H1 (cell line): ENCODE data around the gene TP53I11. TPM values are rescaled to one million over a fixed set of nuclear protein-coding genes. Genes with fewer than 3 reads are reported as not detected.

Experiments used
- CTCF ChIA-PET: fragments of 300-600 bp; sonication (Branson Sonifier 250); formaldehyde crosslinking; loops from one replicate; lab custom pipeline; 2021; ENCODE audit not compliant: partially characterized antibody; lab: Charles Lee
- POLR2A ChIA-PET: fragments of 300-600 bp; sonication (Branson Sonifier 250); formaldehyde crosslinking; loops from one replicate; lab custom pipeline; 2021; ENCODE audit warnings: inconsistent platforms; ENCODE audit not compliant: partially characterized antibody; lab: Charles Lee
- DNase-seq, 2 experiments: peaks; one replicate each; pipeline versions ENCODE4 v3.0.0 to v3.0.0-alpha.2; 2010 to 2022; ENCODE audit warnings: low spot score in 2 of 2, low read depth in 1 of 2, mixed read lengths in 1 of 2
- FAIRE-seq: peaks from 2 replicates; lab custom pipeline; 2011; peaks lifted over from hg19 to GRCh38; lab: Jason Lieb, UNC
- H2AFZ ChIP-seq: 2 replicates; pipeline ENCODE4 v1.8.1; 2012; ENCODE audit warnings: low read length, inconsistent platforms
- H2AK5ac ChIP-seq: 2 replicates; pipeline ENCODE4 v1.6.1; 2013; ENCODE audit warnings: low read depth, low read length
- H2BK120ac ChIP-seq: replicated peaks from 2 replicates; pipeline ENCODE3; 2013; ENCODE audit warnings: low read depth, low read length, inconsistent platforms
- H2BK12ac ChIP-seq: 2 replicates; pipeline ENCODE4 v1.6.1; 2013; ENCODE audit warnings: low read depth, low read length
- H2BK15ac ChIP-seq: 2 replicates; pipeline ENCODE4 v1.6.1; 2013; ENCODE audit warnings: low read length
- H2BK20ac ChIP-seq: 2 replicates; pipeline ENCODE4 v1.6.1; 2013; ENCODE audit warnings: low read length
- H2BK5ac ChIP-seq: 2 replicates; pipeline ENCODE4 v1.6.1; 2013; ENCODE audit warnings: low read depth, low read length
- H3K14ac ChIP-seq: 2 replicates; pipeline ENCODE4 v1.6.1; 2013; ENCODE audit warnings: inconsistent platforms; ENCODE audit not compliant: insufficient read length
- H3K18ac ChIP-seq: 2 replicates; pipeline ENCODE4 v1.6.1; 2013; ENCODE audit warnings: low read length; ENCODE audit errors: extremely low read depth
- H3K23ac ChIP-seq: 2 replicates; pipeline ENCODE4 v1.6.1; 2013; ENCODE audit warnings: inconsistent platforms; ENCODE audit not compliant: insufficient read length
- H3K23me2 ChIP-seq: 2 replicates; pipeline ENCODE4 v1.6.1; 2013; ENCODE audit warnings: low read depth, low read length
- H3K27ac ChIP-seq: 2 replicates; pipeline ENCODE4 v1.6.1; 2011; ENCODE audit warnings: low read depth, low read length, inconsistent platforms
- H3K27me3 ChIP-seq, 4 experiments: replicated peaks in 1 of 4; 1 replicate in 1 of 4; 2 replicates in 3 of 4; pipeline versions ENCODE4 v1.6.1 to v1.8.1; 2011 to 2013; ENCODE audit warnings: low read length in 3 of 4, mild to moderate bottlenecking in 3 of 4, inconsistent platforms in 2 of 4, mixed read lengths in 2 of 4, moderate library complexity in 1 of 4; ENCODE audit not compliant: control insufficient read depth in 3 of 4, insufficient read depth in 3 of 4; ENCODE audit errors: extremely low read depth in 1 of 4
- H3K36me3 ChIP-seq, 4 experiments: 2 replicates each; pipeline versions ENCODE4 v1.6.1 to v1.8.1; 2011 to 2013; ENCODE audit warnings: mild to moderate bottlenecking in 4 of 4, low read length in 3 of 4, moderate library complexity in 2 of 4, control low read depth in 1 of 4, inconsistent platforms in 1 of 4; ENCODE audit not compliant: insufficient read depth in 4 of 4, control insufficient read depth in 2 of 4
- H3K4ac ChIP-seq: replicated peaks from 2 replicates; pipeline ENCODE3; 2013; ENCODE audit warnings: low read length, low read depth, mixed read lengths, inconsistent platforms; ENCODE audit not compliant: insufficient read length
- H3K4me1 ChIP-seq, 4 experiments: replicated peaks in 1 of 4; 1 replicate in 1 of 4; 2 replicates in 3 of 4; pipeline versions ENCODE4 v1.6.1 to v1.8.1; 2011 to 2013; ENCODE audit warnings: low read length in 3 of 4, inconsistent platforms in 2 of 4, mixed read lengths in 1 of 4; ENCODE audit not compliant: insufficient read depth in 4 of 4, control insufficient read depth in 3 of 4
- H3K4me2 ChIP-seq, 2 experiments: 2 replicates each; pipeline versions ENCODE4 v1.6.1 to v1.8.1; 2011 to 2013; ENCODE audit warnings: low read depth in 2 of 2, low read length in 2 of 2, control low read depth in 1 of 2, inconsistent platforms in 1 of 2, mild to moderate bottlenecking in 1 of 2; ENCODE audit not compliant: insufficient read depth in 1 of 2
- H3K4me3 ChIP-seq, 4 experiments: fragments of 200-600, 300-600 bp in 1 of 4; sonication (generic), shearing (Covaris generic), sonication (Bioruptor Twin) in 1 of 4; 2 replicates each; pipeline versions ENCODE4 v1.5.1 to v1.8.1; 2011 to 2016; ENCODE audit warnings: low read length in 4 of 4, low read depth in 3 of 4, control low read depth in 2 of 4, inconsistent platforms in 2 of 4, mild to moderate bottlenecking in 2 of 4, mixed read lengths in 1 of 4, moderate library complexity in 1 of 4; ENCODE audit not compliant: insufficient read depth in 2 of 4; ENCODE audit errors: extremely low read depth in 1 of 4
- H3K56ac ChIP-seq: replicated peaks from 2 replicates; pipeline ENCODE3; 2013; ENCODE audit warnings: low read depth, mild to moderate bottlenecking, mixed read lengths, low read length, inconsistent platforms; ENCODE audit not compliant: insufficient read length
- H3K79me1 ChIP-seq: 2 replicates; pipeline ENCODE4 v1.6.1; 2013; ENCODE audit warnings: low read depth, low read length, control low read depth
- H3K79me2 ChIP-seq, 2 experiments: 2 replicates each; pipeline versions ENCODE4 v1.6.1 to v1.8.1; 2012 to 2013; ENCODE audit warnings: low read length in 2 of 2, mild to moderate bottlenecking in 2 of 2, inconsistent platforms in 1 of 2; ENCODE audit not compliant: insufficient read depth in 2 of 2, control insufficient read depth in 1 of 2
- H3K9ac ChIP-seq, 4 experiments: replicated peaks in 1 of 4; 1 replicate in 1 of 4; 2 replicates in 3 of 4; pipeline versions ENCODE4 v1.6.1 to v1.8.1; 2011 to 2013; ENCODE audit warnings: low read depth in 3 of 4, low read length in 3 of 4, control low read depth in 2 of 4, mild to moderate bottlenecking in 2 of 4, moderate library complexity in 2 of 4, inconsistent platforms in 1 of 4; ENCODE audit errors: extremely low read depth in 1 of 4
- H3K9me3 ChIP-seq, 2 experiments: 2 replicates each; pipeline versions ENCODE4 v1.6.1 to v1.8.1; 2012 to 2013; ENCODE audit warnings: mild to moderate bottlenecking in 2 of 2, moderate library complexity in 2 of 2, control low read depth in 1 of 2, inconsistent platforms in 1 of 2, low read depth in 1 of 2, low read length in 1 of 2, mixed read lengths in 1 of 2; ENCODE audit not compliant: insufficient read depth in 2 of 2
- H4K20me1 ChIP-seq, 2 experiments: replicated peaks in 1 of 2; 2 replicates each; pipeline versions ENCODE3 to v1.8.1; 2011 to 2013; ENCODE audit warnings: inconsistent platforms in 2 of 2, low read length in 2 of 2, mild to moderate bottlenecking in 1 of 2; ENCODE audit not compliant: insufficient read depth in 2 of 2, control insufficient read depth in 1 of 2
- H4K5ac ChIP-seq: 2 replicates; pipeline ENCODE4 v1.6.1; 2013; ENCODE audit warnings: low read length, low read depth, mixed read lengths, inconsistent platforms; ENCODE audit not compliant: insufficient read length
- H4K8ac ChIP-seq: 2 replicates; pipeline ENCODE4 v1.8.0; 2013; ENCODE audit warnings: mild to moderate bottlenecking, moderate library complexity, low read length, inconsistent platforms; ENCODE audit not compliant: insufficient read depth; ENCODE audit errors: extremely low read depth
- H4K91ac ChIP-seq: replicated peaks from 2 replicates; pipeline ENCODE3; 2013; ENCODE audit warnings: low read length, mixed read lengths, inconsistent platforms; ENCODE audit not compliant: insufficient read length
- KDM1A ChIP-seq: fragments of 200-600, 300-600 bp; sonication (generic); IDR thresholded peaks from 2 replicates; pipeline ENCODE4 v1.7.1; 2016; ENCODE audit warnings: mild to moderate bottlenecking, low read length, borderline replicate concordance
- WGBS, 2 experiments: shearing (Covaris generic) in 1 of 2; methylation state at CpG; one replicate each; pipeline versions ENCODE4 v1.1.6 to v1.1.7; 2013 to 2015; ENCODE audit warnings: low lambda C conversion rate in 2 of 2, mixed read lengths in 2 of 2, inconsistent platforms in 1 of 2, low coverage in 1 of 2, missing lambda C conversion rate in 1 of 2; ENCODE audit not compliant: insufficient replicate concordance in 2 of 2, insufficient coverage in 1 of 2, insufficient read length in 1 of 2; ENCODE audit errors: extremely low coverage in 1 of 2, missing lambda C conversion rate in 1 of 2; 5-methylcytosine and 5-hydroxymethylcytosine counted together
- polyA plus RNA-seq, 7 experiments: library from polyadenylated mRNA; depleted of rRNA in 3 of 7; stranded (reverse) in 5 of 7; unstranded in 2 of 7; fragments of >200 nt in 5 of 7; fragments of 200-250 nt in 2 of 7; gene quantifications; 1 replicate in 5 of 7; 2 replicates in 1 of 7; 4 replicates in 1 of 7; pipeline versions ENCODE4 v1.2.1 to v1.2.3, GENCODE V29; 2011 to 2013; ENCODE audit warnings: missing spikeins in 2 of 7, mixed read lengths in 2 of 7
- total RNA-seq: library from RNA; stranded (reverse); fragmentation: NEBNext Ultra II Directional; extraction: Animal tissue kit (Norgen Biotek cat#: 25700); gene quantifications from 2 replicates; pipeline ENCODE4 v1.2.1, GENCODE V29; 2021
- TF ChIP-seq, protein P1 (sequence below): IDR thresholded peaks from 2 replicates; pipeline ENCODE4 v1.6.1; 2012; ENCODE audit warnings: inconsistent platforms

Gene TP53I11
- total and polyA plus RNA-seq, 2 of the 8 experiments (the other 6 are each of a cell fraction or from before 2014, with no cell fraction given), result 34.0 to 46.3 TPM

DNA sequence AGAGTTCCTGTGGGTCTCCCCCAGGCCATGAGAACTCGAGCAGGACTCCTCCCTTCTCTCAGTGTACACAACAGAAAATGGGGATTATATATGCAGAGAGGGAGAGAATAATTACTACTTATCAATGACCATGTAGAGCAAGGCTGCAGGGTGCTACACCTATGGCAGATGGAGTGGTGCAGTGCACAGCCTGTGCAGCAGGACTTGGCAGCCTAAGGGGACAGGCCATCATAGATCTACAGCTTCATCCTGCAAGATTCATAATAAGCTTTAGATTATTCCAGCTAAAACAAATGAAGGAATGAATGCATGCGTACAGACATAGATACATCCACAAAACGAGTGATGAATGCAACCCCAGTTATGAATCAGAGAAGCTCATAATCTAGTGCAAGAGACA, 8.4 kb upstream of the TP53I11 start:
- no peak for FAIRE-seq
- POLR2A ChIA-PET, result interaction anchor here (0.7 to 1.5 kb wide), 4 partner anchors 10 to 20 kb away, joined by 3 to 6 read pairs (median 4); no protein-coding TSS in a partner anchor

More for the DNA sequence above, 8.4 kb upstream of the TP53I11 start:
- H2BK5ac ChIP-seq, result no peak overlapping the region
- peak; percentile 60; the same call in 1 of the 2 replicates for TF ChIP-seq KDM1A
- TF ChIP-seq, protein P1, sequence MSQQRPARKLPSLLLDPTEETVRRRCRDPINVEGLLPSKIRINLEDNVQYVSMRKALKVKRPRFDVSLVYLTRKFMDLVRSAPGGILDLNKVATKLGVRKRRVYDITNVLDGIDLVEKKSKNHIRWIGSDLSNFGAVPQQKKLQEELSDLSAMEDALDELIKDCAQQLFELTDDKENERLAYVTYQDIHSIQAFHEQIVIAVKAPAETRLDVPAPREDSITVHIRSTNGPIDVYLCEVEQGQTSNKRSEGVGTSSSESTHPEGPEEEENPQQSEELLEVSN, result no peak
- TF ChIP-seq, all 59 proteins: peak for 1
- no peak overlapping the region for H4K91ac ChIP-seq
- no peak overlapping the region for H3K27ac ChIP-seq
- no peak overlapping the region for H3K4ac ChIP-seq
- no peaks in the 10 kb centered on the region for H3K79me2 ChIP-seq
- H3K18ac ChIP-seq, result peak overlapping the region; percentile 85; the same call in 1 of the 2 replicates
- H3K23ac ChIP-seq, result no peak overlapping the region
- no peaks in the 10 kb centered on the region for H4K20me1 ChIP-seq
- H2AK5ac ChIP-seq, result 0 out of 2 replicates have a peak overlapping the region, but pooled peaks have one; percentile 30
- no peak overlapping the region for H4K5ac ChIP-seq
- peak overlapping the region; percentile 40; the same call in 1 of the 2 replicates for H2BK12ac ChIP-seq
- H3K9ac ChIP-seq, result no peak overlapping the region
- peak overlapping the region; percentile 76; the same call in 1 of the 2 replicates for H2BK15ac ChIP-seq
- H3K23me2 ChIP-seq, result no peaks in the 10 kb centered on the region; the same call in 1 of the 2 replicates
- H3K27me3 ChIP-seq, result peaks cover 0 to 2% (median 0%) of the 10 kb centered on the region in 4 experiments; a peak in 3 of 7 replicates
- H3K4me2 ChIP-seq, result no peak overlapping the region
- CTCF ChIA-PET, result interaction anchor here (0.6 to 38.2 kb wide), 10 partner anchors 9 to 342 kb away, joined by 3 to 731 read pairs (median 8); partner anchors contain the start of gene TP53I11
- no peak overlapping the region for H2AFZ ChIP-seq
- H3K79me1 ChIP-seq, result no peaks in the 10 kb centered on the region; the same call in 1 of the 2 replicates
- no peak overlapping the region for H2BK120ac ChIP-seq
- H3K14ac ChIP-seq, result no peak overlapping the region
- whole genome bisulfite sequencing, 2 experiments, result 86% methylated on average over 3 of the region's 3 CpGs; no CpG with 5 or more reads in 1 of the 2 experiments
- H3K4me1 ChIP-seq, result peaks cover 22 to 65% (median 38%) of the 10 kb centered on the region in 4 experiments
- no peaks in the 10 kb centered on the region for H3K36me3 ChIP-seq
- H3K56ac ChIP-seq, result no peak overlapping the region
- no peak for DNase-seq
- H3K9me3 ChIP-seq, result no peaks in the 10 kb centered on the region
- H2BK20ac ChIP-seq, result peak overlapping the region; percentile 91
- H4K8ac ChIP-seq, result no peak overlapping the region
- no peak overlapping the region for H3K4me3 ChIP-seq
